GM20000 (cell line): ENCODE results near the gene CPA1.

Source experiments
- DNase-seq: peaks from one replicate; pipeline ENCODE4 v3.0.0; 2012; ENCODE audit warnings: low spot score
- TF ChIP-seq, protein P1 (sequence below): IDR thresholded peaks from 2 replicates; pipeline ENCODE4 v1.5.1; 2012; ENCODE audit warnings: mild to moderate bottlenecking, control low read depth; ENCODE audit errors: extremely low read depth, missing control alignments

Gene CPA1

DNA sequence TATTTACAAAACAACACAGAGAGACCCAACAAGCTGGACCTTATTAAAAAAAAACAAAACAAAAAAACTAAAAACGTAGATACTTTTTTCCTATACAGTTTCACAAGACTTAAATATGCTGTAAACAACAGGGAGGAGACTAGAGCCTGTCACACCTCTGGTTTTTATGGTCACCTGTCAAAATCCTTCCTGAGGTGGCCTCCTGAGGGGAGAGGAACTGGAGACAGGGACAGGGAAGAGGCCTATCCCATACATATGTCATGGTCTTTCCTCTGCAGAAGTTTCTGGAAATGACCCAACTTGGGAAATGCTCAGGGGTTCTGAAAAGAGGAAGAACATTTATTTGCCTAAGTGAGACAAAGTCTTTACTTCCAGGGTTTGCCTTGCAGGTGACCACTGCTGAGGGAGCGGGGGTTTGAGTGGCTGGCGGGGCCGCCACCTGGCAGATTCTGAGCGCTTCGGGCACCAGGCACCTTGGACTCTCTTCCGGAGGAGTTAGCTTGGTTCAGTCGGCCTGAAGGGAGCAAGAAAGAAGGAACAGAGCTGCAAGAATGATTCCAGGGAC, 18.3 kb downstream of the CPA1 start:
- TF ChIP-seq, protein P1, sequence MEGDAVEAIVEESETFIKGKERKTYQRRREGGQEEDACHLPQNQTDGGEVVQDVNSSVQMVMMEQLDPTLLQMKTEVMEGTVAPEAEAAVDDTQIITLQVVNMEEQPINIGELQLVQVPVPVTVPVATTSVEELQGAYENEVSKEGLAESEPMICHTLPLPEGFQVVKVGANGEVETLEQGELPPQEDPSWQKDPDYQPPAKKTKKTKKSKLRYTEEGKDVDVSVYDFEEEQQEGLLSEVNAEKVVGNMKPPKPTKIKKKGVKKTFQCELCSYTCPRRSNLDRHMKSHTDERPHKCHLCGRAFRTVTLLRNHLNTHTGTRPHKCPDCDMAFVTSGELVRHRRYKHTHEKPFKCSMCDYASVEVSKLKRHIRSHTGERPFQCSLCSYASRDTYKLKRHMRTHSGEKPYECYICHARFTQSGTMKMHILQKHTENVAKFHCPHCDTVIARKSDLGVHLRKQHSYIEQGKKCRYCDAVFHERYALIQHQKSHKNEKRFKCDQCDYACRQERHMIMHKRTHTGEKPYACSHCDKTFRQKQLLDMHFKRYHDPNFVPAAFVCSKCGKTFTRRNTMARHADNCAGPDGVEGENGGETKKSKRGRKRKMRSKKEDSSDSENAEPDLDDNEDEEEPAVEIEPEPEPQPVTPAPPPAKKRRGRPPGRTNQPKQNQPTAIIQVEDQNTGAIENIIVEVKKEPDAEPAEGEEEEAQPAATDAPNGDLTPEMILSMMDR: no peak
- no peak for DNase-seq

DNA sequence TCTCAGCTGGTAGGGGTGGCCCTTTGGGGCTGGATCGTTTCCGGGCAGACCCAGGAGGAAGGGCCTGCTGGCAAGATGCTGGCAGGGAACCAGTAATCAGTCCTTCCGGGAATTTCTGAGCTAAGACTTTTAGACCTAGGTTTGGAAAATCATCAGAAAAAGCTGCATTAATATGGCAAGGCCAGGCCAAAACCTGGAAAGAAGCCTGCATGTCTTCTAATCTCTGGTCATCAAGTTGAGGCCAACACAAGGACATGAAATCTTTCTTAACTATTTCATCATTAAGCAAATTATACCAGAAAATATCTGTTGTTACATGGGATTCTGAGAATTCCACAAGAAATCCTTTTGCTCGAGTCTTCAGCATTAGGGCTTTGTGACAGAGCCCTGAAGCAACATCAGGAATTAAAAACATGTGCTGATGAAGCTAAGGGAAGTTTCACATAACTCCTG, 19.9 kb downstream of the CPA1 start:
- no peak for DNase-seq
- TF ChIP-seq, protein P1: no peak

DNA sequence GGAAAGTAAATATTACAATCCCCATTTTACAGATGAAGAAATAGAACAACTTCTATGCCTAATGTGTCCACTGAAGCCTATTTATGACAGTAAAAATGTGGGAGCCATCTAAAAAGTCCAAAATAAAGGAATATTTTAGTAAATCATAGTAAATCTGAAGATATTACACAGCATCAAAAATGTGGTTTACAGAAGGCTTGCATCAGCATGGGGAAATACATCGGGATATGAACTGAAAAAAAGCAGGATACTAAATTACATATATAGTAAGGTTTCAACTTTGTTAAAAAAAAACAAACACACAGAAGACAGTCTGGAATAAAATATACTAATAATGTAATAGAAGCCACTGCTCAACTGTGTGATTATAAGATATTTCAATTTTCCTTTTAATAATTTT, 20.8 kb downstream of the CPA1 start:
- TF ChIP-seq, protein P1: no peak
- DNase-seq: no peak

DNA sequence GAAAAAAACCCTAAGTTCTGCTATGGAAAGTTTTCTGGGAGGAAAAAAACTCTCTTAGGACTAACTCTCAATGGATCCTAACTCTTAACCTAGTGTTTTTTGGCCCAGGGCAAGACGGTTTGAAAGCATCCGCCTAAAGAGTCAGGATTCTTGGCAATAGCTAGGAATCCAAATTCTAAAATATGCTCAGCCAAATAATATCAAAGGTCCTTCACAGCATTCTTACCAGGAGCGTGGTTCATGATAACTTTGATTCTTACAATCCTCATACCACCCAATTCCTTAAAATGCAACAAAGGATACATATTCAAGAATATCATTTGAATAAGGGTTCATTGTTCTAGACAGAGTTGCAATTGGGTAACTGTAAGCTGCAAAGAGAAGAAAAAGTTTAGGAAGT, 21.3 kb downstream of the CPA1 start:
- TF ChIP-seq, protein P1: no peak
- no peak for DNase-seq

DNA sequence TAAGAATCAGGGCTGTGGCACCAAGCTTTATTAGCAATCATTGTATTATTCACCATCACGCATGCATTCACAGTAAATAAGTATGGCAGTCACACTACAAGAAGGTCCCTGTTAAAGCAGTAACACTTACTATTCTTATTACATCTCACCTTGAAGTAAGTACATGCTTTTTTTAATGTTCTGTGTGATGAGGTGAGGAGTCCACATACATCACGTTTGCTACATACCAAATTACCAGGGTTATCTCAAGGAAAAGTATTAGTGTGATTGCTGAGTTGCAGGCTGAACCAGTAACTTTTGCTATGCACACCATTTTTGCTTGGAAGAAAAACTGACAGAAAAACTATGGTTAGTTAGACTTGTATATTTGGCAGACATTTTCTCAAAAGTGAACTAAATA, 24.7 kb downstream of the CPA1 start:
- TF ChIP-seq, protein P1: no peak
- no peak for DNase-seq

DNA sequence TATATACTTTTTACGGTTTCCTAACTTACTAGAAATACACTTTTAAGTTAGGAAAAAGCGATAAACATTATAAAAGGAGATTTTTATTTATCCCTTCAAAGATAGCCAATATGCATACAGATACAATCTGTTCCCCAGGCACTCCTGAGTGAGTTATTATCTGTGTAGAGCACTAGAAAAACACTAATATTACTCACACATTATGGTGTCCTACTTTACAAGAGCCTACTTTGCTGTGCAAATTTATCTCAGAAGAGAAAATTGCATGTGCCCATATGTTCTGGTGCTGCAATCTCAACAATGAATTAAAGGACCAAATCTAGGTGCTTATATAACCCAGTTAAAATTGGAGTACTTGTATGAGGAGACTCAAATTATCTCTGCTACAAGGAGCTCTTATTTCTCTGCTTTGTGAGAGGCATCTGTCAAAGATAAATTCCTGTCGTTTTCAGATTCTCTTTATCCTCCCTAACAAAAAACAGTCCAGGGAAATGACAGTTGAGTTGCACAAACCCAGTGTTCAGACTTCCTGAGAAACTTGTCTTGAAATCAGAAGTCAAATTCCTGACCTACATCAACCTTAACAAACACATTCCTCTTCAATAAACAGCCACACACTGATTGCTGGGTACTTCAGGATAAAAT, 28.9 kb downstream of the CPA1 start:
- no peak for DNase-seq
- TF ChIP-seq, protein P1: no peak

DNA sequence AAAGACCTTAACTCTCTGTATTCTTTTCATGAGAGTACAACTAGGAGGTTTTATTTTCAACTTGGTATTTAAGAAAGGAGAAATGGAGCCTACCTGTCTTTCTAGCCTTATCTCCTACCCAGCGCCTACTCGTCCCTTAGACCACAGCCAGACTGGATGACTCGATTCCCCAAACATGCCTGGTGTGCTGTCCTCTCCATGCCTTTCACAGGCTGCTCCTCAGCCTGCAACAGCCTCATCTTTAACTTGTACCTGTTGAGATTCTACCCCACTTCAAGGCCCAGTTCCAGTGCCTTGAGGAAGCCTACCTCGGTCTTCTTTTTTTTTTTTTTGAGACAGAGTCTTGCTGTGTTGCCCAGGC, 29.4 kb downstream of the CPA1 start:
- TF ChIP-seq, protein P1: no peak

More for the DNA sequence above, 29.4 kb downstream of the CPA1 start:
- DNase-seq: no peak
